T-cell (primary cell): ENCODE measurements around the gene NCAM2. TPM values are rescaled to one million over a fixed set of nuclear protein-coding genes. Genes with fewer than 3 reads are reported as not detected.

Experiments
- ATAC-seq, 4 experiments: fragments of 200-7000 bp in 3 of 4; fragments of 150-1000 bp in 1 of 4; cut with Tn5 transposase; replicated peaks in 1 of 4; 1 replicate in 3 of 4; 2 replicates in 1 of 4; pipeline ENCODE4 v1.10.0; 2021; ENCODE audit warnings: moderate library complexity in 3 of 4, mild to moderate bottlenecking in 2 of 4, moderate number of reproducible peaks in 1 of 4
- CTCF ChIA-PET, 2 donors: fragments of 300-600 bp; sonication (Branson Sonifier 250); formaldehyde crosslinking; loops; one replicate each; lab custom pipeline; 2022; ENCODE audit warnings: antibody characterized with exemption in 2 of 2; lab: Charles Lee
- POLR2A ChIA-PET, 2 donors: fragments of 300-600 bp; sonication (Branson Sonifier 250); formaldehyde crosslinking; loops; one replicate each; lab custom pipeline; 2022; ENCODE audit warnings: antibody characterized with exemption in 2 of 2; lab: Charles Lee
- DNase-seq, 35 experiments: peaks; one replicate each; pipeline versions ENCODE4 v3.0.0 to v3.0.0-alpha.2; 2013 to 2023
- H3K27ac ChIP-seq: one replicate; pipeline ENCODE4 v1.5.1; 2013; ENCODE audit warnings: low read length
- H3K27me3 ChIP-seq, 2 experiments: replicated peaks in 1 of 2; 1 replicate in 1 of 2; 2 replicates in 1 of 2; pipeline versions ENCODE4 v1.6.1 to v1.7.0; 2013; ENCODE audit warnings: low read length in 1 of 2, mixed read lengths in 1 of 2; ENCODE audit not compliant: control insufficient read depth in 2 of 2, insufficient read depth in 2 of 2; ENCODE audit errors: extremely low read depth in 1 of 2
- H3K36me3 ChIP-seq, 2 donors: 1 replicate in 1 of 2; 2 replicates in 1 of 2; pipeline versions ENCODE4 v1.6.1 to v1.7.0; 2013; ENCODE audit warnings: low read length in 1 of 2; ENCODE audit not compliant: control insufficient read depth in 2 of 2, insufficient read depth in 1 of 2; ENCODE audit errors: extremely low read depth in 1 of 2
- H3K4me1 ChIP-seq, 2 experiments: 1 replicate in 1 of 2; 2 replicates in 1 of 2; pipeline versions ENCODE4 v1.6.1 to v1.7.0; 2013; ENCODE audit warnings: low read length in 2 of 2, mixed read lengths in 1 of 2; ENCODE audit not compliant: insufficient read depth in 2 of 2, control insufficient read depth in 1 of 2; ENCODE audit errors: extremely low read depth in 1 of 2
- H3K4me3 ChIP-seq, 2 donors: 1 replicate in 1 of 2; 2 replicates in 1 of 2; pipeline versions ENCODE4 v1.5.1 to v1.7.0; 2013; ENCODE audit warnings: mild to moderate bottlenecking in 2 of 2, low read length in 1 of 2, moderate library complexity in 1 of 2; ENCODE audit not compliant: control insufficient read depth in 1 of 2; ENCODE audit errors: extremely low read depth in 1 of 2
- H3K9me3 ChIP-seq: 2 replicates; pipeline ENCODE4 v1.7.0; 2013
- H3K27ac Mint-ChIP-seq, 2 donors: one replicate each; pipeline ENCODE4 v1.8.0; 2020 to 2021; ENCODE audit warnings: mild to moderate bottlenecking in 2 of 2, mixed read lengths in 2 of 2
- H3K27me3 Mint-ChIP-seq, 2 donors: one replicate each; pipeline ENCODE4 v1.8.0; 2021 to 2022; ENCODE audit warnings: mixed read lengths in 2 of 2
- H3K36me3 Mint-ChIP-seq: one replicate; pipeline ENCODE4 v1.8.0; 2021; ENCODE audit warnings: mixed read lengths
- H3K4me1 Mint-ChIP-seq, 3 donors: one replicate each; pipeline ENCODE4 v1.8.0; 2020 to 2022; ENCODE audit warnings: mixed read lengths in 3 of 3, mild to moderate bottlenecking in 1 of 3
- H3K4me3 Mint-ChIP-seq, 3 donors: one replicate each; pipeline ENCODE4 v1.8.0; 2020 to 2022; ENCODE audit warnings: mild to moderate bottlenecking in 3 of 3, mixed read lengths in 3 of 3, moderate library complexity in 3 of 3
- H3K9me3 Mint-ChIP-seq, 3 donors: one replicate each; pipeline ENCODE4 v1.8.0; 2020 to 2022; ENCODE audit warnings: mixed read lengths in 3 of 3
- WGBS: methylation state at CpG from one replicate; pipeline ENCODE4 v1.1.5; 2013; ENCODE audit warnings: missing lambda C conversion rate; ENCODE audit not compliant: insufficient coverage; 5-methylcytosine and 5-hydroxymethylcytosine counted together
- total RNA-seq, 35 experiments: library from RNA in 6 of 35; stranded (reverse) in 6 of 35; fragments of 120-200 nt in 1 of 35; gene quantifications; one replicate each; pipeline versions ENCODE4 v1.2.1 to v1.2.4 and lab custom pipeline; 2013 to 2026

Gene NCAM2
- total RNA-seq, 5 donors from 2014 or later (not counting 1 experiment from before 2014, with no cell fraction given), result 0.41 to 0.46 TPM; not detected in 3

- Histone ChIP-seq H3K27ac (no peak overlapping the region), H3K4me1 (no peaks in the 10 kb centered on the region), H3K27me3 (no peaks in the 10 kb centered on the region), H3K36me3 (no peaks in the 10 kb centered on the region), H3K9me3 (no peaks in the 10 kb centered on the region), H3K4me3 (no peak overlapping the region)
- no peaks in the 10 kb centered on the region for H3K27me3 Mint-ChIP-seq
- no peak overlapping the region for H3K4me3 Mint-ChIP-seq
- ATAC-seq (no peak), DNase-seq (no peak)
- H3K4me1 Mint-ChIP-seq, result no peaks in the 10 kb centered on the region
- H3K9me3 Mint-ChIP-seq, result peaks cover 1 to 17% (median 12%) of the 10 kb centered on the region in 3 donors
- ChIA-PET POLR2A (no interaction called here), CTCF (no interaction called here)
- WGBS, result 90% methylated on average over 2 of the region's 3 CpGs
- H3K36me3 Mint-ChIP-seq, result no peaks in the 10 kb centered on the region
- H3K27ac Mint-ChIP-seq, result no peak overlapping the region
These were observed 483.0 kb downstream of the NCAM2 start for GRCh38 chr21:21481239-21481638.

GRCh38 chr21:21508859-21509258 lies 510.6 kb downstream of the NCAM2 start:
- ATAC-seq, result no peak
- no peak overlapping the region for H3K27ac ChIP-seq
- H3K9me3 ChIP-seq, result no peaks in the 10 kb centered on the region
- H3K4me3 ChIP-seq, result no peak overlapping the region
- WGBS, result 96% methylated on average over 2 of the region's 6 CpGs
- no peaks in the 10 kb centered on the region for H3K4me1 ChIP-seq
- ChIA-PET CTCF (interaction anchor here in 1 of 2 donors (0.6 kb wide), 1 partner anchor 15 kb away, joined by 3 read pairs; no protein-coding TSS in a partner anchor), POLR2A (interaction anchor here in 1 of 2 donors (0.6 kb wide), 1 partner anchor 49 kb away, joined by 5 read pairs; no protein-coding TSS in a partner anchor)
- Mint-ChIP-seq H3K27ac (no peak overlapping the region), H3K4me1 (no peaks in the 10 kb centered on the region), H3K27me3 (no peaks in the 10 kb centered on the region), H3K36me3 (no peaks in the 10 kb centered on the region), H3K9me3 (peaks cover 4 to 19% (median 6%) of the 10 kb centered on the region in 3 donors), H3K4me3 (no peak overlapping the region)
- no peak for DNase-seq
- H3K36me3 ChIP-seq, result no peaks in the 10 kb centered on the region
- no peaks in the 10 kb centered on the region for H3K27me3 ChIP-seq

GRCh38 chr21:21530680-21531079 lies 532.5 kb downstream of the NCAM2 start:
- Mint-ChIP-seq H3K27ac (no peak overlapping the region), H3K4me3 (no peak overlapping the region), H3K36me3 (no peaks in the 10 kb centered on the region), H3K4me1 (no peaks in the 10 kb centered on the region), H3K9me3 (peaks cover 0 to 18% (median 0%) of the 10 kb centered on the region in 3 donors), H3K27me3 (no peaks in the 10 kb centered on the region)
- CTCF ChIA-PET, result no interaction called here
- Histone ChIP-seq H3K4me3 (no peak overlapping the region), H3K4me1 (no peaks in the 10 kb centered on the region), H3K9me3 (no peaks in the 10 kb centered on the region), H3K27ac (no peak overlapping the region), H3K27me3 (no peaks in the 10 kb centered on the region), H3K36me3 (no peaks in the 10 kb centered on the region)
- DNase-seq (no peak), ATAC-seq (no peak)
- POLR2A ChIA-PET, result interaction anchor here in 1 of 2 donors (0.6 to 0.7 kb wide), 2 partner anchors 277 to 480 kb away, joined by 3 read pairs; no protein-coding TSS in a partner anchor

GRCh38 chr21:21547368-21547953 lies 549.3 kb downstream of the NCAM2 start:
- 73% methylated on average over 2 of the region's 5 CpGs for WGBS
- H3K27ac Mint-ChIP-seq, result no peak overlapping the region

GRCh38 chr21:21559285-21560045 lies 561.3 kb downstream of the NCAM2 start:
- ATAC-seq, result no peak
- Histone ChIP-seq H3K27me3 (no peaks in the 10 kb centered on the region), H3K36me3 (no peaks in the 10 kb centered on the region), H3K27ac (no peak overlapping the region), H3K9me3 (peaks cover 3% of the 10 kb centered on the region), H3K4me3 (no peak overlapping the region), H3K4me1 (no peaks in the 10 kb centered on the region)
- no peak overlapping the region for H3K27ac Mint-ChIP-seq
- no peaks in the 10 kb centered on the region for H3K27me3 Mint-ChIP-seq
- POLR2A ChIA-PET, result no interaction called here
- no peaks in the 10 kb centered on the region for H3K36me3 Mint-ChIP-seq
- DNase-seq, result no peak
- CTCF ChIA-PET, result no interaction called here
- WGBS, result no CpG with 5 or more reads among the region's 2 CpGs
- no peak overlapping the region for H3K4me3 Mint-ChIP-seq
- no peaks in the 10 kb centered on the region for H3K4me1 Mint-ChIP-seq
- peaks cover 22 to 45% (median 29%) of the 10 kb centered on the region in 3 donors for H3K9me3 Mint-ChIP-seq

More at GRCh38 chr21:21547368-21547953, 549.3 kb downstream of the NCAM2 start:
- no peaks in the 10 kb centered on the region for H3K36me3 Mint-ChIP-seq
- H3K27ac ChIP-seq, result no peak overlapping the region
- H3K27me3 Mint-ChIP-seq, result no peaks in the 10 kb centered on the region
- no peaks in the 10 kb centered on the region for H3K36me3 ChIP-seq
- no peaks in the 10 kb centered on the region for H3K27me3 ChIP-seq
- no peak overlapping the region for H3K4me3 Mint-ChIP-seq
- H3K9me3 Mint-ChIP-seq, result peaks cover 3 to 15% (median 10%) of the 10 kb centered on the region in 3 donors
- no peak for DNase-seq
- H3K4me3 ChIP-seq, result no peak overlapping the region
- ATAC-seq, result no peak
- no peaks in the 10 kb centered on the region for H3K9me3 ChIP-seq
- POLR2A ChIA-PET, result no interaction called here
- H3K4me1 ChIP-seq, result no peaks in the 10 kb centered on the region
- CTCF ChIA-PET, result no interaction called here
- H3K4me1 Mint-ChIP-seq, result no peaks in the 10 kb centered on the region
